ENCODE data around the gene CYBRD1. TPM values are rescaled to one million over a fixed set of nuclear protein-coding genes. Genes with fewer than 3 reads are reported as not detected.

CYBRD1 gene
- total and polyA plus RNA-seq, 2 donors (not counting 1 experiment from before 2014, with no cell fraction given): 0.27 TPM; not detected in 1

GRCh38 chr2:171553858-171554257 lies 31.6 kb downstream of the CYBRD1 start:
- no peaks in the 10 kb centered on the region for H3K9me3 Mint-ChIP-seq (ENCODE audit: insufficient read depth)
- no peak overlapping the region for H3K4me3 ChIP-seq (ENCODE audit: control extremely low read depth in 1 of 5, extremely low read depth in 1 of 5, insufficient read depth in 1 of 5, low read depth in 2 of 5, low read length in 4 of 5)
- ChIA-PET CTCF (no interaction called here), POLR2A (no interaction called here)
- no peak for ATAC-seq (ENCODE audit: low read depth)
- H2AFZ ChIP-seq (ENCODE audit: insufficient read depth, low read depth, low read length, poor library complexity, severe bottlenecking): no peak overlapping the region
- no peaks in the 10 kb centered on the region for H3K4me1 Mint-ChIP-seq
- H3K27me3 Mint-ChIP-seq: peaks cover 4% of the 10 kb centered on the region
- intact Hi-C loops (cut with micrococcal nuclease): no loop called here
- H3K9me3 ChIP-seq (ENCODE audit: control extremely low read depth in 1 of 3, control insufficient read depth in 2 of 3, insufficient read depth in 1 of 3, low read length in 2 of 3): no peaks in the 10 kb centered on the region
- DNase-seq: no peak
- no peak overlapping the region for H3K4me2 ChIP-seq (replicated peaks; ENCODE audit: low read depth, low read length, poor library complexity, severe bottlenecking)
- no peak overlapping the region for H3K27ac Mint-ChIP-seq
- no peaks in the 10 kb centered on the region for H3K4me1 ChIP-seq (ENCODE audit: control insufficient read depth in 2 of 2, insufficient read depth in 2 of 2, low read length in 2 of 2)
- H3K27ac ChIP-seq (ENCODE audit: low read length in 2 of 2): no peak overlapping the region
- H3K27me3 ChIP-seq (replicated peaks in 1 of 4; ENCODE audit: control extremely low read depth in 1 of 4, control insufficient read depth in 3 of 4, insufficient read depth in 4 of 4, low read length in 3 of 4): no peaks in the 10 kb centered on the region
- H4K20me1 ChIP-seq (ENCODE audit: control insufficient read depth, insufficient read depth, low read length, poor library complexity, severe bottlenecking): no peaks in the 10 kb centered on the region
- 87% methylated on average over 3 of the region's 8 CpGs for WGBS (ENCODE audit: insufficient coverage)
- no peaks in the 10 kb centered on the region for H3K36me3 ChIP-seq (replicated peaks in 1 of 2; ENCODE audit: control extremely low read depth in 1 of 2, control insufficient read depth in 1 of 2, extremely low read depth in 1 of 2, insufficient read depth in 2 of 2, low read length in 1 of 2)
- no peaks in the 10 kb centered on the region for H3K79me2 ChIP-seq (ENCODE audit: control insufficient read depth, insufficient read depth, low read length)
- TF ChIP-seq EZH2 (IDR thresholded peaks at IDR 0.05; ENCODE audit: borderline replicate concordance, insufficient read depth, low read depth, low read length, poor library complexity, severe bottlenecking): no peak
- TF ChIP-seq, protein P1, sequence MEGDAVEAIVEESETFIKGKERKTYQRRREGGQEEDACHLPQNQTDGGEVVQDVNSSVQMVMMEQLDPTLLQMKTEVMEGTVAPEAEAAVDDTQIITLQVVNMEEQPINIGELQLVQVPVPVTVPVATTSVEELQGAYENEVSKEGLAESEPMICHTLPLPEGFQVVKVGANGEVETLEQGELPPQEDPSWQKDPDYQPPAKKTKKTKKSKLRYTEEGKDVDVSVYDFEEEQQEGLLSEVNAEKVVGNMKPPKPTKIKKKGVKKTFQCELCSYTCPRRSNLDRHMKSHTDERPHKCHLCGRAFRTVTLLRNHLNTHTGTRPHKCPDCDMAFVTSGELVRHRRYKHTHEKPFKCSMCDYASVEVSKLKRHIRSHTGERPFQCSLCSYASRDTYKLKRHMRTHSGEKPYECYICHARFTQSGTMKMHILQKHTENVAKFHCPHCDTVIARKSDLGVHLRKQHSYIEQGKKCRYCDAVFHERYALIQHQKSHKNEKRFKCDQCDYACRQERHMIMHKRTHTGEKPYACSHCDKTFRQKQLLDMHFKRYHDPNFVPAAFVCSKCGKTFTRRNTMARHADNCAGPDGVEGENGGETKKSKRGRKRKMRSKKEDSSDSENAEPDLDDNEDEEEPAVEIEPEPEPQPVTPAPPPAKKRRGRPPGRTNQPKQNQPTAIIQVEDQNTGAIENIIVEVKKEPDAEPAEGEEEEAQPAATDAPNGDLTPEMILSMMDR (IDR thresholded peaks at IDR 0.05): no peak
- no peak overlapping the region for H3K4me3 Mint-ChIP-seq
- H3K9ac ChIP-seq (ENCODE audit: low read length): no peak overlapping the region

- WGBS (ENCODE audit: insufficient coverage): 100% methylated on average over 1 of the region's 3 CpGs
- no peak for ATAC-seq (ENCODE audit: low read depth)
- POLR2A ChIA-PET: no interaction called here
Measured at GRCh38 chr2:171554991-171555615, 32.8 kb downstream of the CYBRD1 start.

More at GRCh38 chr2:171554991-171555615, 32.8 kb downstream of the CYBRD1 start:
- Histone ChIP-seq H3K79me2 (ENCODE audit: control insufficient read depth, insufficient read depth, low read length) (no peaks in the 10 kb centered on the region), H3K36me3 (replicated peaks in 1 of 2; ENCODE audit: control extremely low read depth in 1 of 2, control insufficient read depth in 1 of 2, extremely low read depth in 1 of 2, insufficient read depth in 2 of 2, low read length in 1 of 2) (no peaks in the 10 kb centered on the region), H3K4me1 (ENCODE audit: control insufficient read depth in 2 of 2, insufficient read depth in 2 of 2, low read length in 2 of 2) (no peaks in the 10 kb centered on the region), H3K27ac (ENCODE audit: low read length in 2 of 2) (no peak overlapping the region), H3K9me3 (ENCODE audit: control extremely low read depth in 1 of 3, control insufficient read depth in 2 of 3, insufficient read depth in 1 of 3, low read length in 2 of 3) (no peaks in the 10 kb centered on the region), H3K4me2 (replicated peaks; ENCODE audit: low read depth, low read length, poor library complexity, severe bottlenecking) (no peak overlapping the region), H2AFZ (ENCODE audit: insufficient read depth, low read depth, low read length, poor library complexity, severe bottlenecking) (no peak overlapping the region), H3K9ac (ENCODE audit: low read length) (no peak overlapping the region), H3K27me3 (replicated peaks in 1 of 4; ENCODE audit: control extremely low read depth in 1 of 4, control insufficient read depth in 3 of 4, insufficient read depth in 4 of 4, low read length in 3 of 4) (no peaks in the 10 kb centered on the region), H3K4me3 (ENCODE audit: control extremely low read depth in 1 of 5, extremely low read depth in 1 of 5, insufficient read depth in 1 of 5, low read depth in 2 of 5, low read length in 4 of 5) (no peak overlapping the region), H4K20me1 (ENCODE audit: control insufficient read depth, insufficient read depth, low read length, poor library complexity, severe bottlenecking) (no peaks in the 10 kb centered on the region)
- H3K4me3 Mint-ChIP-seq: no peak overlapping the region
- peaks cover 6% of the 10 kb centered on the region for H3K27me3 Mint-ChIP-seq
- H3K27ac Mint-ChIP-seq: no peak overlapping the region
- TF ChIP-seq, protein P1 (IDR thresholded peaks at IDR 0.05): no peak
- no peak for TF ChIP-seq EZH2 (IDR thresholded peaks at IDR 0.05; ENCODE audit: borderline replicate concordance, insufficient read depth, low read depth, low read length, poor library complexity, severe bottlenecking)
- H3K9me3 Mint-ChIP-seq (ENCODE audit: insufficient read depth): no peaks in the 10 kb centered on the region
- no peak for DNase-seq
- CTCF ChIA-PET: no interaction called here
- intact Hi-C loops (cut with micrococcal nuclease): no loop called here
- no peaks in the 10 kb centered on the region for H3K4me1 Mint-ChIP-seq
